Measurements from ENCODE around the gene SHANK3.

SHANK3 gene

GRCh38 chr22:50677493-50678217 lies 5.0 kb downstream of the SHANK3 start:
- no peak for FAIRE-seq
- no peak for DNase-seq (ENCODE audit: low spot score)

DNA sequence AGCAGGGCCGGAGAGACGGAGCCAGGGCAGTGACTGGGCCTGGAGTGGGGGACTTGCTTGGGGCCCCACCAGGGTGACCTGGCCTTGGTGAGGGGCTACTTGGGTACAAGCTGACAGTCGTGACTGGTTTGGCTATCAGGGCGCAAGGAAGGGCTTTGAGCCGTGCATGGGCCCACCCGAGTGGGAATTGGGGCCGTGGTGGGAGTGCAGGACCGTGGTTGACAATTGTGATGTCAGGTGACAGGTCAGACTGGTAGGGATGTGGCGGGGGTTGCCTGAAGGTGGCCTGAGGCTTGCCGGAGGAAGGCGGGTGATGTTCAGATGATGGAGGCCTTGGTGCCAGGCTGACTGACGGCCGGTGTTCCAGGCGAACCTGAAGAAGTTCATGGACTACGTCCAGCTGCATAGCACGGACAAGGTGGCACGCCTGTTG lies 5.6 kb downstream of the SHANK3 start:
- DNase-seq (ENCODE audit: low spot score): no peak
- FAIRE-seq: no peak

DNA sequence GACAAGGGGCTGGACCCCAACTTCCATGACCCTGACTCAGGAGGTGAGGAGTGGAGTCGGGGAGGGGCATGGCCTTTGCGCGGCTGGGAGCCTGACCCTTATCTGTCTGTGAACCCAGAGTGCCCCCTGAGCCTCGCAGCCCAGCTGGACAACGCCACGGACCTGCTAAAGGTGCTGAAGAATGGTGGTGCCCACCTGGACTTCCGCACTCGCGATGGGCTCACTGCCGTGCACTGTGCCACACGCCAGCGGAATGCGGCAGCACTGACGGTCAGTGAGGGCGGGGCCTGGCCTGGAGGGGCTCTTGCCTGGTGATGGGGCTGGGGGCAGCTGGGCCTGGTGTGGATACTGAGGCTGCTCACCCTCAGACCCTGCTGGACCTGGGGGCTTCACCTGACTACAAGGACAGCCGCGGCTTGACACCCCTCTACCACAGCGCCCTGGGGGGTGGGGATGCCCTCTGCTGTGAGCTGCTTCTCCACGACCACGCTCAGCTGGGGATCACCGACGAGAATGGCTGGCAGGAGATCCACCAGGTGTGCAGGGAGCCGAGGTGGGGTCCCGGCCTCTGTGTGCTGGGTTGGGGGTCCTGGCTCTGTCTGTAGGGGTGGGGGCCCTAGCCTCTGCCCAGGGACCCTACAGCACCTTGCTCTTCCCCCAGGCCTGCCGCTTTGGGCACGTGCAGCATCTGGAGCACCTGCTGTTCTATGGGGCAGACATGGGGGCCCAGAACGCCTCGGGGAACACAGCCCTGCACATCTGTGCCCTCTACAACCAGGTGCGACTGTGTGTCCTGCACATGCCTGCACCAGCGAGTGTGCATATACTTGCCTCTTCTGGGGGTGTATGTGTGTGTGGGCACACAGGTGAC lies 6.3 kb downstream of the SHANK3 start:
- DNase-seq (ENCODE audit: low spot score): no peak
- FAIRE-seq: no peak

DNA sequence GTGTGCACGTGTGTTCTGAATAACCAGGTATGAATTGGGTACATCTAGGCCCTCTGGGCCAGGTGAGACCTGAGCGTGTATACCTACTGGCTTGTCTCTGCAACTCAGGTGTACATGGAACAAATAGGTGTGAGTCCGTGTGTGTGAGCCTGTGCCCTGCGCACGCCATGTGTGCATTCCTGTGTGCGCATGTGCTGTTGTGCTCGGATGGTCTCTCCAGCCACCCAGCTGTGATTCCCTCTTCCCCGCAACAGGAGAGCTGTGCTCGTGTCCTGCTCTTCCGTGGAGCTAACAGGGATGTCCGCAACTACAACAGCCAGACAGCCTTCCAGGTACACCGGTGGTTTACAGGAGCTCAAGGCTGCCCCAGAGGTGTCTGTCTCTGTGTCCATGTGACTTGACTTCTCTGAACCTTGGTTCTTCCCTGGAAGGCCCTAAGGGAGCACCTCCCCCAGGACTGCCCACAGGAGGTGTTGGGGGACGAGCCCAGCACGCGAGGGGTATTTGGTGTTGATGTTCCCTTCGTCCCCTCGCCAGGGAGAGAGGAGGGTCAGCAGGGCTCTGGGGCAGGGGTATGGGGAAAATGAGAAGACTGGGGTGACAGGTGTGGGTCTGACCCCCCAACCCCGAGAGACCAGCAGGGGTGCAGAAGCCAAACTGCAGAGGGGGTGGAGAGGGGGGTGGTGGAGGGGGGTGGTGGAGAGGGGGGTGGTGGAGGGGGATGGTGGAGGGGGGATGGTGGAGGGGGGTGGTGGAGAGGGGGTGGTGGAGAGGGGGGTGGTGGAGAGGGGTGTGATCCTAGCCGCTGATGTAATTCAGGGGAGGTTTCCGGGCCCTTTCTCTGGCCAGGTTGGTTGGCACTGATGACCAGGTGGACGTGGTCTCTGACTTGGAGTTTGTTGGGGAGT lies 10.7 kb downstream of the SHANK3 start:
- no peak for DNase-seq (ENCODE audit: low spot score)
- FAIRE-seq: no peak

- no peak for FAIRE-seq
These were observed 11.4 kb downstream of the SHANK3 start for GRCh38 chr22:50683994-50684371.

GRCh38 chr22:50684501-50684900 lies 11.9 kb downstream of the SHANK3 start:
- DNase-seq (ENCODE audit: low spot score): no peak
- no peak for FAIRE-seq

More at GRCh38 chr22:50683994-50684371, 11.4 kb downstream of the SHANK3 start:
- no peak for DNase-seq (ENCODE audit: low spot score)

DNA sequence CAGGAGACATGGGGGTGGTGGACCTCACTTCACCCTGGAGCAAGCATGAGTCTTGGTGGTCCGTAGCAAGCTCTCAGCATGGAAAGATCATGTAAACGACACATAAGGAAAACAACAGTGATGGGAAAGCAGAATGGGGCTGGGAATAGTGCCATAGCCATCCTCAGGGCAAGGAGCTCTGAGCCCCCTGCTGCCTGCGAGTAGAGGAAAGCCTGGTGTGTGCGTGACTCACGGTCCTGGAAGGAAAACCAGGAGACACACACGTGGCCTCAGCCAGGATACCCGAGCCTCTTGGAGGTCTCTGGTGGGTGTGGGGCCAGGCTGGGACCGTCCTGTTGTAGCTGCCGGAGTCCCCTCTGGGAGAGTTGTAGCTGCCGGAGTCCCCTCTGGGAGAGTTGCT lies 12.4 kb downstream of the SHANK3 start:
- no peak for FAIRE-seq
- DNase-seq (ENCODE audit: low spot score): no peak

DNA sequence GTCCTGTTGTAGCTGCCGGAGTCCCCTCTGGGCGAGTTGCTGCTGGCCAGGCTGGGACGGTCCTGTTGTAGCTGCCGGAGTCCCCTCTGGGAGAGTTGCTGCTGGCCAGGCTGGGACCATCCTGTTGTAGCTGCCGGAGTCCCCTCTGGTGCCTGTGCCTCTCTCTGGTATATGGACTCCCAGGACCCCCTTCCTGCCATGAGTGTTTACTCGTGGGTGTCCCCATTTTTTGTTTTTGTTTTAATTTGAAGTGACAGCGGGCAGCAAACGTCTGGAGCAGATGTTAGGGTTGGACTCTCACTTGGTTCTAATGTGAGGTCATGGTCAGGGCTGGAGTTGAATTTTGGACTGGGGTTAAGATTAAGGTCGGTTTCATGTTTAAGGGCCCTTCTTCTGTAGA lies 14.2 kb downstream of the SHANK3 start:
- no peak for DNase-seq (ENCODE audit: low spot score)
- no peak for FAIRE-seq

- no peak for FAIRE-seq
- no peak for DNase-seq (ENCODE audit: low spot score)
These were observed 15.2 kb downstream of the SHANK3 start for GRCh38 chr22:50687829-50688228.

DNA sequence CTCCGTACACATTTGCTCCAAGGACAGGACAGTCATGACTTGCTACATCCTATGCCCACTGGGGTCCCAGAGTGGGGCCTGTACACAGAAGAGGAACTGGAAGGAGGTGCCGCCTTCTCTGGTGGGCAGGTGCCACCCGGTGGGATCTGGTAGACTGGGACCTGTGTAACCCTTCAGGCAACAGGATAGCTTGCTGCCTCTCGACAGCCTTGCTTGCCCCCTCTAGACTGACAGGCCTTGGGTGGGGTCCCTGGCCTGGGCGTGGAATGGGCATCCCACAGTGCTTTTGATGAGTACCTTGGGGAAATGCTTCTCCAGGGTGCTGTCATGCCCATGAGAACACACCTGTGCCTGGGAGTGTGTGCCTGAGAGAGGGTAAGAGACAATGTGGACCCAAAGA lies 15.8 kb downstream of the SHANK3 start:
- DNase-seq (ENCODE audit: low spot score) (no peak), FAIRE-seq (no peak)

DNA sequence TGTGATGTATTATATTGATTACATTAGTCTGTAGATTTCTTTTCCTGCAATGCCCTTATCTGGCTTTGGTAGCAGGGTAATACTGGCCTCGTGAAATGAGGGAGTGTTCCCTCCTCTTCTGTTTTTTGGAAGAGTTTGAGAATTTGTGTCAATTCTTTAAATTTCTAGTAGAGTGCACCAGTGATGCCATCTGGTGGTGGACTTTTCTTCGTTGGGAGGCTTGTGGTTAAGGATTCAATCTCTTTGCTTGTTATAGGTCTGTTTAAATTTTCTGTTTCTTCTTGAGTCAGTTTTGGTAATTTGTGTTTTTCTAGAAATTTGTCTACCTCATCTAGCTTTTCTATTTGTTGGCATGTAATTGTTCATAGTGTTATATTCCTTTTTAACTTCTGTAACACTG lies 18.9 kb downstream of the SHANK3 start:
- FAIRE-seq (peak; percentile 5), DNase-seq (ENCODE audit: low spot score) (peak; percentile 14)

DNA sequence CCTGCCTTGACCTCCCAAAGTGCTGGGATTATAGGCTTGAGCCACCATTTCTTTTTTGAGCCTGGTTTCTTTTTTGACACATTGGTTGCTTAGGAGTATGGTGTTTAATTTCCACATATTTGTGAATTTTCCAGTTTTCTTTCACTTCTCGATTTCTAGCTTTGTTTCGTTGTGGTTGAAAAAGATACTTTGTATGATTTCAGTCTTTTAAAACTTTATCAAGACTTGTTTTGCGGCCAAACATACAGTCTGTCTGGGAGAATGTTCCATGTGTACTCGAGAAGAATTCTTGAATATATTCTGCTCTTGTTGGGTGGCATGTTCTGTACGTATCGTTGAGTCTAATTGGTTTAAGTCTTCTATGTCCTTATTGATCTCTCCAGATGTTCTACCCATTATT lies 20.8 kb downstream of the SHANK3 start:
- DNase-seq (ENCODE audit: low spot score): no peak
- FAIRE-seq: no peak

GRCh38 chr22:50694099-50694605 lies 21.5 kb downstream of the SHANK3 start:
- FAIRE-seq (no peak), DNase-seq (ENCODE audit: low spot score) (no peak)

GRCh38 chr22:50694766-50695420 lies 22.3 kb downstream of the SHANK3 start:
- DNase-seq (ENCODE audit: low spot score) (no peak), FAIRE-seq (no peak)

DNA sequence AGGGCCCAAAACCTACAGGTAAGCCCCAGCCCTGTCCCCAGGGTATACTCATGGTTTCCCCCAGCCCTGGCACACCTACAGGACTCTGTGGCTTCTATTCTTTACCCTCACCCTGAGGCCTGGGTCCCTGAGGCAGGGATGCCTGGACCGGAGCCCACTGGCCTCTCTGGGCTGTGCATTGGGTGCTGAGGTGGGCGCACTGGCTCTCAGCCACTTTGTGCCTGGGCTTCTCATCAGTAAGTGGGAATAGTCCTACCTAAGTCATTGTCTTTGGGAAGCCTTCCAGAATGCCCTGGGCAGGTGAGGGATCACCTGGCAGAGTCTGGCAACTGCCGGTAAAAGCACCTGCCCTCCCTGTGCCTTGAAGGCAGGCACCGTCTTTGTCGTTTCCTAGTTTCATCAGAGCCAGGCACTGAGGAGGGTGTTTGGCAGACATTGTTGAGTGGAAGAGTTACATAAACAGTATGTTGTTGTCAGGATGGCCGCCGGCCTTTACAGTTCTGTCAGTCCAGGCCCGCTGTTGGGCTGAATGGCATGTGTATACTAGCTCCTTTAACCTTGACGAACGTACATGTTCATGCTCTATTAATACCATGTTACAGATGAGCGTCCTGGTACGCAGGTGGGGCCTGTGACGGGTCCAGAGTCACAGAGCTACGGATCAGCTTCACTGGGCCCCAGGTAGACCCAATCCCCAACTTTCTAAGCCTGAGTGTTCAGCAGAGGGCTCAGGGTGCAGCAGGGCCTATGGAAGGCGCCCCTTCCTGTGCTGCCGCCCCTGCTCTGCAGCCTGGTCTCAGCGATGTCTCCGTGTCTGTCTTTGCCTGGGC lies 23.0 kb downstream of the SHANK3 start:
- FAIRE-seq: no peak
- no peak for DNase-seq (ENCODE audit: low spot score)

DNA sequence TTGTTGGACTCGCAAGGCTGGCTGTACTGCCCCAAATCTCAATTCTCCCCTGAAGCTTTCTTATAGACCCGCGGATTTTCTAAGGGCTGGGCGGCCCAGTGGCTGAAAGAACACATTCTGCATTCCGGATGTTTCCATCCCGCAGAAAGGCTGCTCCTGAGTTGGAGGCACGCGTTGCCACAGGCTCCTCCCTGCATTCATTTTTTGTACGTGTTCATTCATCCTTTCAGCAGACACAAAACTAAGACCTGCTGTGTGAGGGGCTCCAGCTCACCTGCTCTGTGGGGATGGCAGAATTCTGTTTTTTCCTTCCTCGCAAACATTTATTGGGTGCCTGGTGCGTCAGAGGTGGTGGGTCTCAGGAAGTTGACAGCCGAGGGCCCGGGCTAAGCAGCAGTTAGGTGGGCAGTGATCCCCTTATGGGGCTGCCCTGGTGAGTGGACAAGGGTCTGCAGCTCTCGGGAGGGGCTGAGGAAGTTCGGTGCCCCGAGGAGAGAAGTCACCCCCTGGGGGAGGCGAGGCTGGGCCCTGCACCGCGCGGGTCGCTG lies 23.7 kb downstream of the SHANK3 start:
- FAIRE-seq: no peak

GRCh38 chr22:50696799-50697561 lies 24.4 kb downstream of the SHANK3 start:
- no peak for FAIRE-seq
- no peak for DNase-seq (ENCODE audit: low spot score)

More for the DNA sequence above, 23.7 kb downstream of the SHANK3 start:
- no peak for DNase-seq (ENCODE audit: low spot score)

GRCh38 chr22:50697667-50698506 lies 25.3 kb downstream of the SHANK3 start:
- FAIRE-seq (no peak), DNase-seq (ENCODE audit: low spot score) (no peak)

Data from RCC 7860 (cell line).